K562 (cell line): ENCODE data around the gene NCL. TPM values are rescaled to one million over a fixed set of nuclear protein-coding genes. Genes with fewer than 3 reads are reported as not detected.

Experiments
- ATAC-seq: fragments of 200-7000 bp; cut with Tn5 transposase; 3 replicates; pipeline ENCODE4 v1.9.1; 2020; ENCODE audit warnings: moderate library complexity
- BruUV-seq: library from RNA; stranded (reverse); fragments of 400-500 nt; replicated peaks from 2 replicates; lab custom pipeline; 2021; lab: Mats Ljungman, UMichigan
- CTCF ChIA-PET: fragments of 300-600 bp; formaldehyde crosslinking; extraction: SDS; loops from one replicate; lab custom pipeline; 2021; ENCODE audit warnings: low intra/inter-chr PET ratio; lab: Yijun Ruan, JAX
- POLR2A ChIA-PET: fragments of 300-600, 350-650 bp; sonication (Branson Sonifier 250); formaldehyde crosslinking; extraction: SDS; loops from one replicate; lab custom pipeline; 2021; ENCODE audit warnings: antibody characterized with exemption, inconsistent platforms; lab: Yijun Ruan, JAX
- DNase-seq, 4 experiments: peaks; one replicate each; pipeline versions ENCODE4 v3.0.0 to v3.0.0-alpha.2; 2011 to 2018; ENCODE audit warnings: low spot score in 3 of 4, mixed read lengths in 3 of 4; ENCODE audit errors: extremely low read depth in 1 of 4
- FAIRE-seq: peaks from 2 replicates; lab custom pipeline; 2011; peaks lifted over from hg19 to GRCh38; lab: Jason Lieb, UNC
- H2AFZ ChIP-seq: 2 replicates; pipeline ENCODE4 v1.6.0; 2011; ENCODE audit warnings: low read depth, low read length, control low read depth, inconsistent platforms
- H3K27ac ChIP-seq: fragments of 200-600 bp; 3 replicates; pipeline ENCODE4 v1.8.0; 2011; ENCODE audit warnings: low read depth, mild to moderate bottlenecking, control low read depth, inconsistent platforms, low read length, moderate library complexity, mixed read lengths; ENCODE audit errors: extremely low read depth
- H3K27me3 ChIP-seq, 2 experiments: fragments of 300-600 bp in 1 of 2; 2 replicates in 1 of 2; 3 replicates in 1 of 2; pipeline versions ENCODE4 v1.6.0 to v1.8.0; 2011; ENCODE audit warnings: inconsistent platforms in 2 of 2, low read length in 2 of 2, mild to moderate bottlenecking in 1 of 2, mixed read lengths in 1 of 2, moderate library complexity in 1 of 2; ENCODE audit not compliant: control insufficient read depth in 2 of 2, insufficient read depth in 2 of 2
- H3K36me3 ChIP-seq: fragments of 300-600 bp; 3 replicates; pipeline ENCODE4 v1.8.0; 2011; ENCODE audit warnings: mild to moderate bottlenecking, low read length, inconsistent platforms; ENCODE audit not compliant: control insufficient read depth, insufficient read depth
- H3K4me1 ChIP-seq, 2 experiments: fragments of 200-600 bp in 1 of 2; replicated peaks in 1 of 2; 2 replicates in 1 of 2; 3 replicates in 1 of 2; pipeline versions ENCODE4 v1.5.1 to v1.8.0; 2011; ENCODE audit warnings: inconsistent platforms in 2 of 2, low read length in 2 of 2, mild to moderate bottlenecking in 1 of 2, mixed read lengths in 1 of 2, moderate library complexity in 1 of 2; ENCODE audit not compliant: control insufficient read depth in 2 of 2, insufficient read depth in 2 of 2
- H3K4me2 ChIP-seq: 2 replicates; pipeline ENCODE4 v1.6.1; 2011; ENCODE audit warnings: low read length, control low read depth, inconsistent platforms, mixed read lengths; ENCODE audit not compliant: insufficient read depth
- H3K4me3 ChIP-seq: fragments of 200-600 bp; sonication (generic), shearing (Covaris generic); 2 replicates; pipeline ENCODE4 v1.5.1; 2016; ENCODE audit warnings: control low read depth, inconsistent platforms
- H3K79me2 ChIP-seq: fragments of 200-600 bp; 3 replicates; pipeline ENCODE4 v1.8.0; 2011; ENCODE audit warnings: low read length, inconsistent platforms; ENCODE audit not compliant: control insufficient read depth, insufficient read depth
- H3K9ac ChIP-seq, 2 experiments: 2 replicates each; pipeline versions ENCODE4 v1.6.0 to v1.6.1; 2011; ENCODE audit warnings: low read depth in 2 of 2, low read length in 2 of 2, control low read depth in 1 of 2, inconsistent platforms in 1 of 2, mild to moderate bottlenecking in 1 of 2, mixed read lengths in 1 of 2; ENCODE audit not compliant: insufficient read depth in 1 of 2
- H3K9me1 ChIP-seq: one replicate; pipeline ENCODE4 v1.6.0; 2011; ENCODE audit warnings: inconsistent platforms, mild to moderate bottlenecking, low read length, moderate library complexity; ENCODE audit not compliant: control insufficient read depth, insufficient read depth
- H3K9me3 ChIP-seq: replicated peaks from 2 replicates; pipeline ENCODE4 v1.5.1; 2011; ENCODE audit warnings: low read depth, low read length, inconsistent platforms; ENCODE audit not compliant: control insufficient read depth, insufficient read depth
- H4K20me1 ChIP-seq: replicated peaks from 2 replicates; pipeline ENCODE4 v1.6.1; 2011; ENCODE audit warnings: low read length, inconsistent platforms, mixed read lengths; ENCODE audit not compliant: control insufficient read depth, insufficient read depth
- ZNF696 ChIP-seq: fragments of 250-450 bp; sonication (Bioruptor Pico); conservative IDR thresholded peaks from 2 replicates; pipeline ENCODE4 v1.4.0; 2020; ENCODE audit warnings: mild to moderate bottlenecking, moderate library complexity
- WGBS: fragments of 100-300 bp; shearing (Covaris generic); methylation state at CpG from one replicate; pipeline ENCODE4 v1.1.6; 2016; ENCODE audit warnings: low coverage, mixed read lengths; ENCODE audit not compliant: insufficient coverage; ENCODE audit errors: missing lambda C conversion rate; 5-methylcytosine and 5-hydroxymethylcytosine counted together
- in situ Hi-C: fragments of 300-500 bp; cut with MboI; formaldehyde crosslinking; loops from 4 replicates; pipeline ENCODE4 v1.15.0; 2018; ENCODE audit warnings: inconsistent platforms, mixed read lengths
- intact Hi-C: fragments of 100-400 bp; cut with micrococcal nuclease; formaldehyde crosslinking; loops from 2 replicates; pipeline ENCODE4 v1.14.2; 2022
- polyA plus RNA-seq, 8 experiments: library from polyadenylated mRNA; depleted of rRNA in 4 of 8; stranded (reverse) in 5 of 8; unstranded in 3 of 8; fragments of >200 nt; fragmentation: Nextera tagmentation in 2 of 8; fragmentation: Illumina TruSeq in 1 of 8; extraction: Ambion mirVana in 2 of 8; extraction: Trizol in 1 of 8; gene quantifications; 2 replicates each; pipeline versions ENCODE4 v1.2.1 to v1.2.3, GENCODE V29; 2011 to 2014; ENCODE audit warnings: inconsistent platforms in 1 of 8, missing spikeins in 1 of 8
- total RNA-seq, 7 experiments: library from RNA; depleted of rRNA in 6 of 7; stranded (reverse); fragments of >200 nt in 6 of 7; fragmentation: Illumina TruSeq in 2 of 7; extraction: Trizol in 2 of 7; gene quantifications; 2 replicates each; pipeline versions ENCODE4 v1.2.1 to v1.2.3, GENCODE V29; 2011 to 2021; ENCODE audit warnings: low replicate concordance in 1 of 7
- TF ChIP-seq, protein P1 (sequence below): sonication (generic); formaldehyde crosslinking; IDR thresholded peaks from 2 replicates; pipeline ENCODE4 v1.8.1; 2023; ENCODE audit warnings: mild to moderate bottlenecking, missing genetic modification reagents

NCL gene
- total and polyA plus RNA-seq, 9 of the 15 experiments (the other 6 are each of a cell fraction or from before 2014, with no cell fraction given) = 80.9 to 732 (median 361) TPM

DNA sequence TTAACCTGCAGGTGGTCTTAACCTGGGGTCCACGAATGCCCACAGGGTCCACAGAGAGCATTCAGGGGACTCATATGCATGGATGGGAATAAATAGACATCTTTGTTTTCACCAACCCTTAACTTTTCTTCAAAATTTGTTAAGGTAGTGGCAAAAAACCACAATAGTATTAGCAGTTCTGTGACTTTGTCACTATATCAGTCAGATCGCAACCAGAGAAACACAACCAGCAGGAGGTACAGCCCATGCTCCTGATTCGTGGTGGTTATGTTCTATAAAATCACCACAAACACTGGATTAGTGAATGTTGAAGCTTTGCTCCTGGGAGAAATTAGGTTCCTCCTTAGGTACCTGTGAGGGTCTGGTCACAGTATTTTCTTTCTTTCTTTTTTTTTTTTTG is 37.2 kb downstream of the NCL start:
- no TSS peak for BruUV-seq
- TF ChIP-seq, protein P1, sequence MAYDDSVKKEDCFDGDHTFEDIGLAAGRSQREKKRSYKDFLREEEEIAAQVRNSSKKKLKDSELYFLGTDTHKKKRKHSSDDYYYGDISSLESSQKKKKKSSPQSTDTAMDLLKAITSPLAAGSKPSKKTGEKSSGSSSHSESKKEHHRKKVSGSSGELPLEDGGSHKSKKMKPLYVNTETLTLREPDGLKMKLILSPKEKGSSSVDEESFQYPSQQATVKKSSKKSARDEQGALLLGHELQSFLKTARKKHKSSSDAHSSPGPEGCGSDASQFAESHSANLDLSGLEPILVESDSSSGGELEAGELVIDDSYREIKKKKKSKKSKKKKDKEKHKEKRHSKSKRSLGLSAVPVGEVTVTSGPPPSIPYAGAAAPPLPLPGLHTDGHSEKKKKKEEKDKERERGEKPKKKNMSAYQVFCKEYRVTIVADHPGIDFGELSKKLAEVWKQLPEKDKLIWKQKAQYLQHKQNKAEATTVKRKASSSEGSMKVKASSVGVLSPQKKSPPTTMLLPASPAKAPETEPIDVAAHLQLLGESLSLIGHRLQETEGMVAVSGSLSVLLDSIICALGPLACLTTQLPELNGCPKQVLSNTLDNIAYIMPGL = no peak
- no peak for TF ChIP-seq ZNF696 (CRISPR knock-in tag)
- H3K27me3 ChIP-seq = peaks cover 0 to 19% of the 10 kb centered on the region in 2 experiments; a peak in 3 of 5 replicates
- H3K9me1 ChIP-seq = no peaks in the 10 kb centered on the region
- intact Hi-C loops = no loop called here
- DNase-seq = no peak
- no peak for ATAC-seq
- H3K9ac ChIP-seq = no peak overlapping the region
- H4K20me1 ChIP-seq = no peaks in the 10 kb centered on the region
- H3K36me3 ChIP-seq = no peaks in the 10 kb centered on the region
- H3K4me1 ChIP-seq = no peaks in the 10 kb centered on the region
- peaks cover 2% of the 10 kb centered on the region; the same call in 1 of the 2 replicates for H3K9me3 ChIP-seq
- no peak for FAIRE-seq
- no peak overlapping the region for H3K4me3 ChIP-seq
- WGBS = 5% methylated on average over 3 of the region's 3 CpGs
- POLR2A ChIA-PET = no interaction called here
- H3K4me2 ChIP-seq = no peak overlapping the region
- in situ Hi-C loops = no loop called here
- CTCF ChIA-PET = no interaction called here
- no peak overlapping the region for H3K27ac ChIP-seq
- no peaks in the 10 kb centered on the region for H3K79me2 ChIP-seq
- no peak overlapping the region for H2AFZ ChIP-seq
